ENCODE measurements around the gene SERTAD1.
A peak's percentile ranks its signal among the peaks of the same experiment; 100 is the strongest.

The SERTAD1 gene

GRCh38 chr19:40466219-40466984 lies 40.6 kb upstream of the SERTAD1 start:
- no peak overlapping the region for H2AFZ ChIP-seq (ENCODE audit: low read length)
- H3K27me3 ChIP-seq (ENCODE audit: insufficient read depth, low read length) = peaks cover 5% of the 10 kb centered on the region; the same call in 1 of the 2 replicates
- no peak overlapping the region for H3K27ac ChIP-seq (ENCODE audit: low read depth, low read length, poor library complexity, severe bottlenecking)
- H3K4me1 ChIP-seq (ENCODE audit: insufficient read depth, low read length, severe bottlenecking) = peaks cover 24% of the 10 kb centered on the region
- no peaks in the 10 kb centered on the region for H3K9me2 ChIP-seq (ENCODE audit: low read depth, low read length)
- no peaks in the 10 kb centered on the region for H3K36me3 ChIP-seq (ENCODE audit: insufficient read depth, low read length)
- no peaks in the 10 kb centered on the region for H3K79me2 ChIP-seq (ENCODE audit: insufficient read depth, low read length)
- H3K9me3 ChIP-seq (ENCODE audit: low read length) = no peaks in the 10 kb centered on the region
- no peak for TF ChIP-seq EZH2 (IDR thresholded peaks at IDR 0.05; ENCODE audit: borderline replicate concordance, low read length)
- TF ChIP-seq CTCF (IDR thresholded peaks at IDR 0.05; ENCODE audit: low read length) = no peak
- H3F3A ChIP-seq (ENCODE audit: insufficient read depth, low read length) = no peaks in the 10 kb centered on the region
- peak overlapping the region; percentile 86 for H3K4me3 ChIP-seq (ENCODE audit: low read depth, low read length, poor library complexity, severe bottlenecking)
- H3K9ac ChIP-seq (ENCODE audit: low read length) = peak overlapping the region; percentile 13; the same call in 1 of the 2 replicates
- H4K20me1 ChIP-seq (ENCODE audit: insufficient read depth, low read length) = no peaks in the 10 kb centered on the region
- H3K4me2 ChIP-seq (ENCODE audit: low read length) = peak overlapping the region; percentile 79

GRCh38 chr19:40465557-40466218 lies 39.9 kb upstream of the SERTAD1 start, which contains the start of gene BLVRB:
BLVRB (minus strand) TSS chr19:40465745; CDS start chr19:40465688, 57 bp downstream.
- peak within 1 kb of the TSS; percentile 26 for H3K27ac ChIP-seq (ENCODE audit: low read depth, low read length, poor library complexity, severe bottlenecking)
- H3K4me3 ChIP-seq (ENCODE audit: low read depth, low read length, poor library complexity, severe bottlenecking) = peak within 1 kb of the TSS; percentile 86
- peak within 1 kb of the TSS; percentile 60; the same call in 1 of the 2 replicates for H2AFZ ChIP-seq (ENCODE audit: low read length)
- H3K4me2 ChIP-seq (ENCODE audit: low read length) = peak within 1 kb of the TSS; percentile 79
- H3K9me3 ChIP-seq (ENCODE audit: low read length) = no peaks in the 10 kb centered on the region
- peak within 1 kb of the TSS; percentile 87 for H3K9ac ChIP-seq (ENCODE audit: low read length)
- H3K79me2 ChIP-seq (ENCODE audit: insufficient read depth, low read length) = no peaks in the 10 kb centered on the region
- H3K36me3 ChIP-seq (ENCODE audit: insufficient read depth, low read length) = no peaks in the 10 kb centered on the region
- no peaks in the 10 kb centered on the region for H4K20me1 ChIP-seq (ENCODE audit: insufficient read depth, low read length)
- H3F3A ChIP-seq (ENCODE audit: insufficient read depth, low read length) = no peaks in the 10 kb centered on the region
- peaks cover 24% of the 10 kb centered on the region for H3K4me1 ChIP-seq (ENCODE audit: insufficient read depth, low read length, severe bottlenecking)
- peaks cover 5% of the 10 kb centered on the region; the same call in 1 of the 2 replicates for H3K27me3 ChIP-seq (ENCODE audit: insufficient read depth, low read length)
- no peaks in the 10 kb centered on the region for H3K9me2 ChIP-seq (ENCODE audit: low read depth, low read length)
- TF ChIP-seq EZH2 (IDR thresholded peaks at IDR 0.05; ENCODE audit: borderline replicate concordance, low read length) (no peak), CTCF (IDR thresholded peaks at IDR 0.05; ENCODE audit: low read length) (no peak)

- Histone ChIP-seq H3K79me2 (ENCODE audit: insufficient read depth, low read length) (no peaks in the 10 kb centered on the region), H3K4me2 (ENCODE audit: low read length) (peak overlapping the region; percentile 79), H3K9me2 (ENCODE audit: low read depth, low read length) (no peaks in the 10 kb centered on the region), H3K4me1 (ENCODE audit: insufficient read depth, low read length, severe bottlenecking) (peaks cover 24% of the 10 kb centered on the region), H2AFZ (ENCODE audit: low read length) (peak overlapping the region; percentile 60; the same call in 1 of the 2 replicates), H3K4me3 (ENCODE audit: low read depth, low read length, poor library complexity, severe bottlenecking) (peak overlapping the region; percentile 86), H3K36me3 (ENCODE audit: insufficient read depth, low read length) (no peaks in the 10 kb centered on the region), H4K20me1 (ENCODE audit: insufficient read depth, low read length) (no peaks in the 10 kb centered on the region), H3F3A (ENCODE audit: insufficient read depth, low read length) (no peaks in the 10 kb centered on the region), H3K27ac (ENCODE audit: low read depth, low read length, poor library complexity, severe bottlenecking) (peak overlapping the region; percentile 26), H3K9ac (ENCODE audit: low read length) (peak overlapping the region; percentile 87), H3K9me3 (ENCODE audit: low read length) (no peaks in the 10 kb centered on the region), H3K27me3 (ENCODE audit: insufficient read depth, low read length) (peaks cover 5% of the 10 kb centered on the region; the same call in 1 of the 2 replicates)
- TF ChIP-seq EZH2 (IDR thresholded peaks at IDR 0.05; ENCODE audit: borderline replicate concordance, low read length) (no peak), CTCF (IDR thresholded peaks at IDR 0.05; ENCODE audit: low read length) (no peak)
Measured at GRCh38 chr19:40465025-40465556, 39.3 kb upstream of the SERTAD1 start.

All from OCI-LY1 (cell line).